SK-N-SH (cell line): ENCODE results near the gene CEBPG. TPM values are rescaled to one million over a fixed set of nuclear protein-coding genes. Genes with fewer than 3 reads are reported as not detected.

Source experiments
- CTCF ChIA-PET: fragments of 300-600, 350-600 bp; formaldehyde crosslinking; extraction: SDS; loops from one replicate; lab custom pipeline; 2021; lab: Yijun Ruan, JAX
- POLR2A ChIA-PET: fragments of 350-600 bp; sonication (Branson Sonifier 250); formaldehyde crosslinking; extraction: SDS; loops from one replicate; lab custom pipeline; 2020; ENCODE audit warnings: antibody characterized with exemption, inconsistent platforms; lab: Yijun Ruan, JAX
- DNase-seq: peaks from one replicate; pipeline ENCODE4 v3.0.0; 2012
- H2AFZ ChIP-seq: fragments of 200-600 bp; sonication (generic); 2 replicates; pipeline ENCODE4 v1.8.1; 2016; ENCODE audit warnings: antibody characterized with exemption, mild to moderate bottlenecking, low read depth
- H3F3A ChIP-seq: fragments of 200-600 bp; sonication (generic); replicated peaks from 2 replicates; pipeline ENCODE3; 2016; ENCODE audit warnings: antibody characterized with exemption, mild to moderate bottlenecking; ENCODE audit not compliant: insufficient read depth
- H3K27ac ChIP-seq, 2 experiments: fragments of 200-500 bp in 1 of 2; fragments of 200-600 bp in 1 of 2; sonication (Bioruptor generic) in 1 of 2; sonication (generic), shearing (Covaris generic) in 1 of 2; 2 replicates each; pipeline versions ENCODE4 v1.5.1 to v1.6.1; 2014 to 2016; ENCODE audit warnings: low read depth in 2 of 2, inconsistent platforms in 1 of 2, low read length in 1 of 2, mild to moderate bottlenecking in 1 of 2, mixed read lengths in 1 of 2
- H3K27me3 ChIP-seq: fragments of 200-600 bp; sonication (generic), shearing (Covaris generic); 2 replicates; pipeline ENCODE4 v1.6.1; 2016; ENCODE audit warnings: mixed run types; ENCODE audit not compliant: insufficient read depth
- H3K36me3 ChIP-seq, 2 experiments: fragments of 200-500 bp in 1 of 2; fragments of 200-600 bp in 1 of 2; sonication (Bioruptor generic) in 1 of 2; sonication (generic) in 1 of 2; replicated peaks in 1 of 2; 2 replicates each; pipeline versions ENCODE3 to v1.5.1; 2014 to 2016; ENCODE audit warnings: low read length in 1 of 2, mild to moderate bottlenecking in 1 of 2; ENCODE audit not compliant: insufficient read depth in 2 of 2, control insufficient read depth in 1 of 2
- H3K4me1 ChIP-seq, 2 experiments: fragments of 200-500 bp in 1 of 2; fragments of 200-600 bp in 1 of 2; sonication (Bioruptor generic) in 1 of 2; sonication (generic), shearing (Covaris generic) in 1 of 2; 2 replicates each; pipeline versions ENCODE4 v1.5.1 to v1.6.1; 2014 to 2016; ENCODE audit warnings: low read depth in 1 of 2, low read length in 1 of 2, mixed run types in 1 of 2; ENCODE audit not compliant: insufficient read depth in 2 of 2, control insufficient read depth in 1 of 2
- H3K4me2 ChIP-seq: fragments of 200-600 bp; sonication (generic), shearing (Covaris generic); 2 replicates; pipeline ENCODE4 v1.6.1; 2017; ENCODE audit warnings: mixed run types
- H3K4me3 ChIP-seq, 2 experiments: fragments of 200-500 bp in 1 of 2; fragments of 200-600 bp in 1 of 2; sonication (Bioruptor generic) in 1 of 2; sonication (generic), shearing (Covaris generic) in 1 of 2; 2 replicates each; pipeline versions ENCODE4 v1.5.1 to v1.8.1; 2014 to 2016; ENCODE audit warnings: low read depth in 2 of 2, inconsistent platforms in 1 of 2, low read length in 1 of 2, mild to moderate bottlenecking in 1 of 2, mixed read lengths in 1 of 2, moderate library complexity in 1 of 2
- H3K79me2 ChIP-seq: fragments of 200-600 bp; sonication (generic); 2 replicates; pipeline ENCODE4 v1.8.1; 2017; ENCODE audit warnings: mild to moderate bottlenecking; ENCODE audit not compliant: insufficient read depth
- H3K9ac ChIP-seq: fragments of 200-600 bp; sonication (generic); 2 replicates; pipeline ENCODE4 v1.6.1; 2017; ENCODE audit warnings: mixed run types
- H3K9me2 ChIP-seq: fragments of 200-600 bp; sonication (generic); 2 replicates; pipeline ENCODE4 v1.6.1; 2017; ENCODE audit warnings: mixed run types
- H3K9me3 ChIP-seq: fragments of 200-600 bp; sonication (generic); 2 replicates; pipeline ENCODE4 v1.6.1; 2017; ENCODE audit warnings: mixed run types, mild to moderate bottlenecking, moderate library complexity
- H4K20me1 ChIP-seq: fragments of 200-600 bp; sonication (generic); 2 replicates; pipeline ENCODE4 v1.6.1; 2017; ENCODE audit warnings: mild to moderate bottlenecking, mixed run types; ENCODE audit not compliant: insufficient read depth
- CTCF ChIP-seq: fragments of 200-600 bp; sonication (generic); IDR thresholded peaks from 2 replicates; pipeline ENCODE4 v1.6.1; 2017; ENCODE audit warnings: antibody characterized with exemption, mild to moderate bottlenecking, moderate library complexity
- FOXM1 ChIP-seq: IDR thresholded peaks from 2 replicates; pipeline ENCODE4 v1.4.0; 2012; ENCODE audit warnings: low read depth, mild to moderate bottlenecking
- MEF2A ChIP-seq: IDR thresholded peaks from 2 replicates; pipeline ENCODE4 v1.4.0; 2012; ENCODE audit warnings: low read depth, borderline replicate concordance
- NFIC ChIP-seq: IDR thresholded peaks from 2 replicates; pipeline ENCODE4 v1.4.0; 2012; ENCODE audit warnings: borderline replicate concordance
- RCOR1 ChIP-seq: fragments of 150-350 bp; IDR thresholded peaks from 2 replicates; pipeline ENCODE4 v1.6.1; 2017; ENCODE audit warnings: antibody characterized with exemption, low read length
- SMC3 ChIP-seq: IDR thresholded peaks from 2 replicates; pipeline ENCODE4 v1.6.1; 2012; ENCODE audit warnings: low read depth, low read length, improper control_type of control experiment
- TAF1 ChIP-seq: IDR thresholded peaks from 2 replicates; pipeline ENCODE4 v1.6.1; 2012; ENCODE audit warnings: low read depth, mild to moderate bottlenecking, low read length, moderate library complexity, borderline replicate concordance
- WGBS: methylation state at CpG from one replicate; pipeline ENCODE4 v1.1.6; 2017; ENCODE audit warnings: low lambda C conversion rate; 5-methylcytosine and 5-hydroxymethylcytosine counted together
- polyA plus RNA-seq, 3 experiments: library from polyadenylated mRNA; depleted of rRNA; stranded (reverse); fragments of >200 nt; gene quantifications; 2 replicates each; pipeline ENCODE4 v1.2.3, GENCODE V29; 2012

CEBPG gene
- polyA plus RNA-seq, 1 of the 3 experiments (the other 2 are of a cell fraction): 9.1 TPM

DNA sequence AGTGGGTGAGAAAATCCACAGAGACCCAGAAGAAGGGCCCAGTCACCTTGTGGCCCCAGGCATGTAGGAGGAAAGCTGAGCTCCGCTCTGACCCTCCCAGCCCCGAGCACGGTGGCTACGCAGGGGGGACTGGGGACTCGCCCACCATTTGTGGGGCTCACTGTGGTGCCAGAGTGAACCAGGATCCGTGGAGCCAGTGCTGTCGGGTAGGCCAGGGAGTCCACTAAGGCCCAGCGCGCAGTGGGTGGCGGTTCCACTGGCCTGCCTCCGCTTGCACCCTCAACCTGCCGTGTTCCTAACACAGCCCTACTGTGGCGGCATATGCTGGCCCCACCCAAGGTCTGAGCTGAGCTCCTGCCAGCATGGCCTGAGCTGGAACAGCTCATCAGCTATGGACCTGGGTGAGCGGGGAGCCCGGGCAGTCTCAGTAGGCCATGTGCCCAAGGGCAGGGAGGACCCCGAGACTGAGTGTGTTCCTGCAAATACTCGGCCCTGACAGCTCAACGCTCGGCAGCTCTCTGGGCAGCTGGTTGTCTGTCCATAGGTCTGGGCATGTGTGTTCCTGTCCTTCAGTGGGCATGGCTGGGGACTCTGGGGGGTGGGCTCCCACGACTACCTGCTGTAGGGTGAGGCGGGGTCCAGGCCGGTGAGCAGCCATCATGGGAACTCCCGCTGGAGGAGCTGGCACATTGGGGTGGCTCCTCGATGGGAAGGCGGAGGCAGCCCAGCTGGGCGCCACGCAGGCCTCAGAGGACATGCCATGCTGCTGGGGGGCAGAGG is 36.6 kb downstream of the CEBPG start:
- Histone ChIP-seq H2AFZ (no peak overlapping the region), H3K9me2 (no peaks in the 10 kb centered on the region), H3K4me3 (no peak overlapping the region), H3K9me3 (no peaks in the 10 kb centered on the region), H3F3A (no peaks in the 10 kb centered on the region), H3K27me3 (no peaks in the 10 kb centered on the region), H3K27ac (no peak overlapping the region; a peak in 1 of 4 replicates), H3K4me1 (peaks cover 0 to 50% of the 10 kb centered on the region in 2 experiments; a peak in 1 of 4 replicates), H3K79me2 (no peaks in the 10 kb centered on the region), H3K9ac (no peak overlapping the region), H4K20me1 (no peaks in the 10 kb centered on the region), H3K36me3 (no peaks in the 10 kb centered on the region), H3K4me2 (no peak overlapping the region)
- ChIA-PET CTCF (interaction anchor here (0.9 to 22.5 kb wide), 8 partner anchors 9 to 370 kb away, joined by 3 to 511 read pairs (median 26); partner anchors contain the start of gene CEBPA), POLR2A (no interaction called here)
- no peak for DNase-seq
- WGBS: 86% methylated on average over 17 of the region's 27 CpGs
- no peak for TF ChIP-seq MEF2A

DNA sequence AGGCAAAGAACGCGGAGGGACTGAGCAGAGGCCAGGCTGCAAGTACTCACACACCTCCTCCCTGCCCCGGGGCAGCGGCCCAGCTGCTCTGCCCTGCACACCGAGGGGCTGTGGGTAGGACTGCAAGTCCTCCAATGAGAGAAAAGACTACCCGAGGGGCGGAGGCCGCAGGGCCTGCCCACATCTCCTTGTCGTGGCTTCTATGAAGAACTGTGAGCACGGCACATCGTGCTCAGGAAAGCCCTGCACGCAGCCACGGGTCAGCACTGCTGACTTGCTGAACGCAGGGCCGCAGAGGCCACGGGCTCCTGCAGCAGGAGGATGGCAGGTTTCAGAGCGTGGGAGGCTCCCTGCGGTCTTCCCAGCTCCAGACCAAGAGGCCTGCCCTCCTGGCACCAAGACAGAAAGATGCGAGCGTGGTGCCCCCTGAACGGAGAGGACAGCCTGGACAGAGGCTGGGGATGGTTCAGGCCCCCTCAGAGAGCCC is 37.4 kb downstream of the CEBPG start:
- DNase-seq: no peak
- Histone ChIP-seq H3K9me2 (no peaks in the 10 kb centered on the region), H3F3A (no peaks in the 10 kb centered on the region), H3K79me2 (no peaks in the 10 kb centered on the region), H4K20me1 (no peaks in the 10 kb centered on the region), H3K27ac (no peak overlapping the region), H3K4me2 (no peak overlapping the region), H3K36me3 (no peaks in the 10 kb centered on the region), H3K9me3 (no peaks in the 10 kb centered on the region), H3K4me1 (peaks cover 0 to 51% of the 10 kb centered on the region in 2 experiments; a peak in 1 of 4 replicates), H3K9ac (no peak overlapping the region), H2AFZ (no peak overlapping the region), H3K4me3 (no peak overlapping the region), H3K27me3 (no peaks in the 10 kb centered on the region)
- TF ChIP-seq NFIC (no peak), FOXM1 (no peak), TAF1 (no peak), RCOR1 (no peak), SMC3 (no peak), CTCF (no peak)
- ChIA-PET CTCF (interaction anchor here (2.7 to 22.5 kb wide), 4 partner anchors 8 to 367 kb away, joined by 10 to 511 read pairs (median 58); no protein-coding TSS in a partner anchor), POLR2A (no interaction called here)
- WGBS: 76% methylated on average over 13 of the region's 21 CpGs
